GM23248 (cell line): ENCODE results near the gene TBC1D8. TPM values are rescaled to one million over a fixed set of nuclear protein-coding genes. Genes with fewer than 3 reads are reported as not detected.

Experiments used
- DNase-seq: peaks from one replicate; pipeline ENCODE4 v3.0.0-alpha.2; 2015
- H2AFZ ChIP-seq: fragments of 200-600 bp; sonication (generic); 2 replicates; pipeline ENCODE4 v1.6.1; 2016; ENCODE audit warnings: antibody characterized with exemption
- H3F3A ChIP-seq: fragments of 200-600 bp; sonication (generic); 2 replicates; pipeline ENCODE4 v1.6.1; 2016; ENCODE audit warnings: mild to moderate bottlenecking, antibody characterized with exemption, mixed run types; ENCODE audit not compliant: insufficient read depth
- H3K27ac ChIP-seq: fragments of 200-600 bp; sonication (generic); 2 replicates; pipeline ENCODE4 v1.5.1; 2016; ENCODE audit warnings: mild to moderate bottlenecking
- H3K27me3 ChIP-seq: fragments of 200-600 bp; sonication (generic); replicated peaks from 2 replicates; pipeline ENCODE4 v1.6.1; 2016; ENCODE audit warnings: mild to moderate bottlenecking; ENCODE audit not compliant: insufficient read depth
- H3K36me3 ChIP-seq: fragments of 200-600 bp; sonication (generic); 2 replicates; pipeline ENCODE4 v1.6.1; 2016; ENCODE audit warnings: low read depth, mild to moderate bottlenecking
- H3K4me1 ChIP-seq: fragments of 200-600 bp; sonication (generic); 2 replicates; pipeline ENCODE4 v1.6.1; 2016; ENCODE audit warnings: mild to moderate bottlenecking; ENCODE audit not compliant: insufficient read depth
- H3K4me2 ChIP-seq: fragments of 200-600 bp; sonication (generic); one replicate; pipeline ENCODE4 v1.6.1; 2016; ENCODE audit warnings: mild to moderate bottlenecking; ENCODE audit not compliant: unreplicated experiment
- H3K4me3 ChIP-seq: fragments of 200-600 bp; sonication (generic); 2 replicates; pipeline ENCODE4 v1.5.1; 2016; ENCODE audit warnings: mild to moderate bottlenecking
- H3K79me2 ChIP-seq: fragments of 200-600 bp; sonication (generic); 2 replicates; pipeline ENCODE4 v1.6.1; 2016; ENCODE audit warnings: mild to moderate bottlenecking; ENCODE audit not compliant: insufficient read depth
- H3K9ac ChIP-seq: fragments of 200-600 bp; sonication (generic); 2 replicates; pipeline ENCODE4 v1.6.1; 2016; ENCODE audit warnings: mild to moderate bottlenecking
- H3K9me2 ChIP-seq: fragments of 200-600 bp; sonication (generic); 2 replicates; pipeline ENCODE4 v1.6.1; 2016; ENCODE audit warnings: mixed run types, mild to moderate bottlenecking, moderate library complexity; ENCODE audit not compliant: insufficient read depth
- H3K9me3 ChIP-seq: fragments of 200-600 bp; sonication (generic); one replicate; pipeline ENCODE4 v1.6.1; 2017; ENCODE audit warnings: low read depth
- H4K20me1 ChIP-seq: fragments of 200-600 bp; sonication (generic); 2 replicates; pipeline ENCODE4 v1.6.0; 2016; ENCODE audit not compliant: insufficient read depth
- EZH2 ChIP-seq: fragments of 200-600 bp; sonication (generic); IDR thresholded peaks from 2 replicates; pipeline ENCODE4 v1.6.1; 2018; ENCODE audit warnings: antibody characterized with exemption, mild to moderate bottlenecking; ENCODE audit not compliant: insufficient read depth, poor library complexity, severe bottlenecking
- EZH2phosphoT487 ChIP-seq: fragments of 200-600 bp; sonication (generic); IDR thresholded peaks from 2 replicates; pipeline ENCODE4 v1.6.1; 2018; ENCODE audit warnings: antibody characterized with exemption, moderate library complexity, mild to moderate bottlenecking, low read depth; ENCODE audit not compliant: insufficient read depth
- WGBS, 2 experiments: methylation state at CpG; one replicate each; pipeline ENCODE4 v1.1.6; 2015 to 2017; ENCODE audit warnings: low lambda C conversion rate in 2 of 2, low coverage in 1 of 2; ENCODE audit errors: missing lambda C conversion rate in 2 of 2; 5-methylcytosine and 5-hydroxymethylcytosine counted together
- in situ Hi-C: fragments of 300-500 bp; cut with MboI; formaldehyde crosslinking; loops from 2 replicates; pipeline ENCODE4 v1.15.0; 2020
- polyA plus RNA-seq: library from polyadenylated mRNA; unstranded; fragments of >200 nt; fragmentation: Nextera tagmentation; extraction: Ambion mirVana; gene quantifications from 2 replicates; pipeline ENCODE4 v1.2.1, GENCODE V29; 2016
- total RNA-seq: library from RNA; depleted of rRNA; stranded (reverse); fragments of >200 nt; shearing (Covaris generic); gene quantifications from 2 replicates; pipeline ENCODE4 v1.2.3, GENCODE V29; 2014

TBC1D8 gene
- total and polyA plus RNA-seq, 2 experiments from 2014 or later: 2.5 to 2.6 TPM

DNA sequence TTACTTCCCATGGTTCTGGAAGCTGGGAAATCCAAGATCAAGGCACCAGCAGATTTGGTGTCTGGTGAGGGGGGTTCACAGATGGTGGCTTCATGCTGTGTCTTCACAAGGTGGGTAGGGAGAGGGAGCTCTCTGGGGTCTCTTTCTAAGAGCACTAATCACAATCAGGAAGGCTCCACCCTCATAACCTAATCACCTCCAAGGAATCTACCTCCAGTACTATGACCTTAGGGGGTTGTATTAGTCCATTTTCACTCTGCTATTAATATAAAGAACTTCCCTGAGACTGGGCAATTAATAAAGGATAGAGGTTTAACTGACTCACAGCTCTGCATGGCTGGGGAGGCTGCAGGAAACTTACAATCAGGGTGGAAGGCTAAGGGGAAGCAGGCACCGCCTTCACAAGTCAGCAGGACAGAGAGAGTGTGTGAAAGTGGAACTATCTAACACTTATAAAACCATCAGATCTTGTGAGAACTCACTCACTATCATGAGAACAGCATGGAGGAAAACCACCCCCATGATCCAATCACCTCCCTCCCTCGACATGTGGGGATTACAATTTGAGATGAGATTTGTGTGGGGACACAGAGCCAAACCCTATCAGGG lies 17.6 kb downstream of the TBC1D8 start:
- Histone ChIP-seq H3K79me2 (no peaks in the 10 kb centered on the region), H2AFZ (no peak overlapping the region), H3K4me1 (no peaks in the 10 kb centered on the region), H3K4me2 (no peak overlapping the region), H3F3A (no peaks in the 10 kb centered on the region), H3K9me3 (no peaks in the 10 kb centered on the region), H4K20me1 (no peaks in the 10 kb centered on the region), H3K27me3 (no peaks in the 10 kb centered on the region), H3K36me3 (no peaks in the 10 kb centered on the region), H3K9ac (no peak overlapping the region), H3K27ac (no peak overlapping the region), H3K9me2 (no peaks in the 10 kb centered on the region), H3K4me3 (no peak overlapping the region)
- TF ChIP-seq EZH2 (no peak), EZH2phosphoT487 (no peak)
- DNase-seq: no peak
- in situ Hi-C loops: no loop called here
- WGBS, 2 experiments: 93 to 94% methylated on average over 2 of the region's 2 CpGs

DNA sequence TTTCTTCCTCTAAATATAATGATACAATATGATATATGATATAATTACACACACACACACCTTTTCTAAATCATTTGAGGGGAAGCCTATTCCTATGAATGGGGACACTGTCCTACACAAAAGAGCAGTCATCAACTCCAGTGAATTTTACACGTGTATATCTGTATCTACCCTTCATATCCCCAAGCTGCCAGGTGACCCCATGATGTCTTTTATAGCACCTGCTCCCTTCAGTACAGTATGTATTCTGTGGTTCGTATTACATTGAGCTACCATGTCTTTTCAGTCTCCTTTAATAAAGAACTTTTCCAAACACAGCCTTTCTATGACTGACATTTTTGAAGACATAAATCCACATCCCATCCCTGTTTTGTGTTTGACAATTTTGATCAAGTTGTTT lies 19.0 kb downstream of the TBC1D8 start:
- no peaks in the 10 kb centered on the region for H3K9me3 ChIP-seq
- DNase-seq: no peak
- in situ Hi-C loops: no loop called here
- no peaks in the 10 kb centered on the region for H3K9me2 ChIP-seq
- H3K36me3 ChIP-seq: no peaks in the 10 kb centered on the region
- H3F3A ChIP-seq: no peaks in the 10 kb centered on the region
- TF ChIP-seq EZH2 (no peak), EZH2phosphoT487 (no peak)
- H3K4me1 ChIP-seq: no peaks in the 10 kb centered on the region
- 81 to 92% methylated on average over 2 of the region's 2 CpGs for WGBS, 2 experiments
- H4K20me1 ChIP-seq: no peaks in the 10 kb centered on the region
- H3K9ac ChIP-seq: no peak overlapping the region
- no peaks in the 10 kb centered on the region for H3K79me2 ChIP-seq
- no peak overlapping the region for H3K27ac ChIP-seq
- no peak overlapping the region for H2AFZ ChIP-seq
- H3K4me3 ChIP-seq: no peak overlapping the region
- no peaks in the 10 kb centered on the region for H3K27me3 ChIP-seq
- H3K4me2 ChIP-seq: no peak overlapping the region

- no peak overlapping the region for H3K4me2 ChIP-seq
- WGBS, 2 experiments: 95% methylated on average over 13 of the region's 13 CpGs
- TF ChIP-seq EZH2 (no peak), EZH2phosphoT487 (no peak)
- in situ Hi-C loops: no loop called here
- no peak overlapping the region for H3K27ac ChIP-seq
- peaks cover 9% of the 10 kb centered on the region for H3F3A ChIP-seq
- no peaks in the 10 kb centered on the region for H3K27me3 ChIP-seq
- peaks cover 7% of the 10 kb centered on the region for H3K4me1 ChIP-seq
- H3K9me3 ChIP-seq: no peaks in the 10 kb centered on the region
- H3K9ac ChIP-seq: no peak overlapping the region
- no peak for DNase-seq
- H3K9me2 ChIP-seq: no peaks in the 10 kb centered on the region
- no peaks in the 10 kb centered on the region for H4K20me1 ChIP-seq
- no peaks in the 10 kb centered on the region for H3K36me3 ChIP-seq
- H2AFZ ChIP-seq: no peak overlapping the region
- H3K4me3 ChIP-seq: no peak overlapping the region
- H3K79me2 ChIP-seq: no peaks in the 10 kb centered on the region
Measured at GRCh38 chr2:101130081-101130480, 21.1 kb downstream of the TBC1D8 start.

DNA sequence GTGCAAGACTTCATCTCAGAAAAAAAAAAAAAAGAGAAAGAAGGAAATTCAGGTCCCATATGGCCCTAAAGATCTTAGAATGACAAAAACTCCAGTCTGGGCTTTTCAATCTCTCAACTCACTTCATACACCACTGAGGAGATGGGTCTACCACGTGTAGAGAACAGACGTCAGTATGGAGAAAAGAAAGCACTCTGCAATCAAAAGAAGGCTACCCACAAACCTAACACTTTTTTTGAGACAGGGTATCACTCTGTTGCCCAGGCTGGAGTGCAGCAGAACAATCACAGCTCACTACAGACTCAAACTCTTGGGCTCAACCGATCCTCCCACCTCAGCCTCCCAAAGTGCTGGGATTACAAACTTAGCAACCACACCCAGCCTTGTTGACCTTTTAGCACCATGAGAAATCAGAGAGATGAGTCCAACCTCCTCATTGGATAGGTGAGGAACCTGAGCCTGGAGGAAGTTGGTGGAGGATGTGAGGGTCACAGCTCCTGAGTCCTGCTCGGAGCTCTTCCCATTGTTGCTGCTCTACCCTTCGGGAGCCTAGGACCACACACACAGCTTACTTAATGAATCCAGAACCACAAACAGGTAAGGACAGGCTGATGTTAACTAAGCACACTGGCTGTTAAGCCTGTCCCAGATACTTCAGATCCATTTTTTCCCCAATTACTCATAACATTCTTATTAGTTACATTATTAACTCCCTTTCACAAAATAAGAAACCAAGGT lies 23.7 kb downstream of the TBC1D8 start:
- H3F3A ChIP-seq: peaks cover 35% of the 10 kb centered on the region
- TF ChIP-seq EZH2: no peak
- no peak for TF ChIP-seq EZH2phosphoT487
- no peak overlapping the region for H2AFZ ChIP-seq
- 86 to 87% methylated on average over 5 of the region's 5 CpGs for WGBS, 2 experiments
- H3K79me2 ChIP-seq: no peaks in the 10 kb centered on the region
- no peaks in the 10 kb centered on the region for H3K27me3 ChIP-seq
- no peaks in the 10 kb centered on the region for H3K9me3 ChIP-seq
- H3K9ac ChIP-seq: no peak overlapping the region
- H3K9me2 ChIP-seq: no peaks in the 10 kb centered on the region
- DNase-seq: no peak
- H3K36me3 ChIP-seq: no peaks in the 10 kb centered on the region
- peaks cover 24% of the 10 kb centered on the region for H3K4me1 ChIP-seq
- no peak overlapping the region for H3K4me2 ChIP-seq
- no peaks in the 10 kb centered on the region for H4K20me1 ChIP-seq
- no peak overlapping the region for H3K4me3 ChIP-seq
- no peak overlapping the region for H3K27ac ChIP-seq
- in situ Hi-C loops: no loop called here
